SKM-1 treated with dmso at 0.1 percent for 144 hours (cell line): ENCODE data around the gene OXER1.
"Not testable (repeated sequence)": the region's sequence is repeated elsewhere in the genome, so short reads cannot be mapped to it uniquely, and the experiment has no call there.

Experiments
- DNase-seq: peaks from one replicate; lab custom pipeline; 2025; ENCODE audit not compliant: unreplicated experiment; lab: John Stamatoyannopoulos, UW

Gene OXER1

DNA sequence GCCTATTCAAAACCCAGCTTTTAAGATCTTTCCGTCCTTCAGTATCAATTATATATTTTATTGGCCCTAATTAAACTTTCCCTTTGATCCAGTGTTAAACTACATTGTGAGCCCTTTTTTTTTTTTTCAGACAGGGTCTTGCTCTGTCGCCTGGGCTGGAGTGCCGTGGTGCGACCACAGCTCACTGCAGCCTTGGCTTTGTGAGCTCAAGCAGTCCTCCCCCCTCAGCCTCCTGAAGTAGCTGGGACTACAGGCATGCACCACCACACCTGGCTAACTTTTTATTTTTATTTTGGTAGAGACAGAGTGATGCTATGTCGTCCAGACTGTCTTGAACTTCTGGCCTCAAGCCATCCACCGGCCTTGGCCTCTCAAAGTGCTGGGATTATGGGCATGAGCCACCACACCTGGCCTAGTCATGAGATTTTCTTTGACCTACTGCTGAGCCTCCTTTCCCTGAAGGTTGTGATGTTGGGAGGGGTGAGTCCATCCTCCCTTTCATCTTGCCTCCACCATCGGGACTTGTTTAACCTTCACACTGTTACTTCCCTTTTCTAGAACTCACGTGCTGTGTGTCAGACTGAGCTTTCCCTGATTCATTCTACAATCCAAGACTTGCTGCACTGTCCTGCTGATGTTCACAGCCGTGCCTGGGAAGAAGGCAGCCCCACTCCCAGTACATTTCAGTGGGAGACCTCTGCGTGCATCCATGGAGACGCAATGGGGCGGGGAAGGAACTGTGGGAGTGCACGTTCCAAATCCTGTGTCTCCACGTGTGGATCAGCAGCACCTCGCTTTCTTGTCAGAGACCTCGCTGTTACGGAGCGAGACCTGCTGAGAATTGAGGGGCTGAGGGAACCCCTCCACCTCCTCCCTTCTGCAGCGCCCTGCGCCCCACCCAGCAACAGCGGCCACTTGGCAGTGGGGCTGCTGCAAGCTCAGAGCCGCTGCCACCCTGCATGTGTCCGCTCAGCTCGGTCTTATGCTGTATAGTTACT lies 10.8 kb downstream of the OXER1 start:
- peak; percentile 73 for DNase-seq

DNA sequence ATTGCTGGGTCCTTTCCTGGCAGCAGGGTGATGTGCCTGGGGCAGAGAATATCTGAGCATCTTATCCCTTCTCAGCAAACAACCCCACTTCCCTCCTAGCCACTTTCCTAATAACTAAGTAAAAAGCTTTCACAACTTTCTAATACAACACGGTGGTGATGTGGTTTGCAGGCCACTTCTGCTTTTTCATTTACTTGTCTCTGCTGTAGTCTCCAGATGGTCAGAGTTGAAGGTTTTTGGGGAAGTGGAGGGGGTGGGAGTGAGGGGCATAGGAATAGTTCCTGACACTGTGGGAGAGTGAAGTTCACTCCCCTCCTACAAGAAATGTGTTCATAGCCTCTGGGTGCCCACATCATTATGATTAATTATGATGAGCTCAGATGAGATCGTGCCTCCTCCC lies 11.6 kb downstream of the OXER1 start:
- peak; percentile 99 for DNase-seq

DNA sequence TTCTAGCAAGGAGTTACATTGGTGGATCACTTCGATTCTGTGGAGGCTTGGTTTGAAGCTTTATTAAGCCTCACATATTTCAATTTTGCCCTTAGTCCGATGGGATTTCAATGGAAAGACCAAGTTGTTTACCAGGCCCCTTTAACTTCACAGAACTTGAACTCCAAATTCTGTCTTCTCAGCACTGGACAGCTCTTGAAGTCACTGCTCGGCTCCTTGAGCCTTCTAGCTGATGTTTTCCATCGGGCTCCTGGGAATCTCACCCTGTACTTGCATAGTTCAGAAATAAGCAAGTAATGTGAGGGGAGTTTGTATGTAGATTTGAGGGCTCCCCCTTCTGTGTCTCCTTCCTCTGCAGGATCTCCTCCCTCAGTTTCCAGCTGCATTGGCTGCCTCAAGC lies 15.1 kb downstream of the OXER1 start:
- DNase-seq: no peak

DNA sequence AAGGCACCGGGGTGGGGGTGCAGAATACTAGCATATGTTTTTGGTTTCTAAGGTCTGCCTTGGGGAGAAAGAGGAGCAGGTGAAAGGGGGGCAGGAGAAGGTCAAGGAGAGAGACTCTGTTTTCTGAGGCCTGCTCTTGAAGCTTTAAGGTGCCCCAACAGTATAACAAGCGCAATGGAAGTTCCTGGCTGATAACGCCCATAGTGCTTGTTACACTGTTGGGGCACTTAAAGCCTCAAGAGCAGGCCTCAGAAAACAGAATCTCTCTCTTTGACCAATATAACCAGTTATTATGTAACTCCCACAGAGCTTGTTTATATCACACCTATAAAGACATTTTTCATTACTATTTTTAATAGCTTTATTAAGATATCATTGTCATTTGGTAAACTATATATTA lies 16.5 kb downstream of the OXER1 start:
- DNase-seq: no peak

DNA sequence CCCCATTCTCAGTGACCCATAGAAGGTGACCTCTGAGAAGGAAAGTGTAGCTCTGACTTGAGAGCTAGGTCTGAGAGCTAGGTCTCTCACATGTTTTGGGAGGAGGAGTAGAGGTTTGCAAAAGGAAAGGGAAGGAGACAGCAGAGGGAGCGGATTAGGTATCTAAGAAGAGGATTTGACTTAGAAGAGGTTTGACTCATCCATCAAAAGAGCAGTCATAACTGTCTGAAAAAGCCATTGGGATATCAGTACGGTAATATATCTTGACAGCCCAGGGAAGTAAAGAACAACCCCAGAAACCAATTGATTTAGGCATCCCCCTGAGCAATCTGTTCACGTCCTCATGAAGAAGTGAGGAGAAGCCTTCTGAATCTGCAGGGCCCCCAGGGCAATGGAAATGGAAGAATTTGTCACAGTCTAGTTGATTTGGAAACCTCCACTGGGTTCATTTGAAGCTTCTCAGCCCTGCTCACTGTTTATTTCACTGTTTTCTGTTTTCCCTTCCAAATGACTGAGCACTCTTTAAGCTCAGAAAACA lies 19.3 kb downstream of the OXER1 start:
- no peak for DNase-seq

DNA sequence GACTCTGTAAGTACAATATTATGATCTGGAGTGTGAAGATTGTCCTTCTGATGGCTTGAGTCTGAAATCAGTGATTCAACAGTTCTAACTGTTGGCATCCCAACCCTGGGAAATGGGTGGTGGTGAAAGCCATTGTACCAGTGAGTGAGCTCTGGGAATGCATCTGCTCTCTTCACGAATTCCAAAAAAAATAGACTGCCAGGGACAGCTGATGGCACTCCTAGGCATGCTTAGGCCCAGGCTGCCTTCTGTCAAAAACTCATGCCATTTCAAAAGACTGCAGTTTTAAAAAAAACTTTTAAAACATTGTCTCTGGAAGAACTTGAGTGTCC lies 20.3 kb downstream of the OXER1 start:
- no peak for DNase-seq

DNA sequence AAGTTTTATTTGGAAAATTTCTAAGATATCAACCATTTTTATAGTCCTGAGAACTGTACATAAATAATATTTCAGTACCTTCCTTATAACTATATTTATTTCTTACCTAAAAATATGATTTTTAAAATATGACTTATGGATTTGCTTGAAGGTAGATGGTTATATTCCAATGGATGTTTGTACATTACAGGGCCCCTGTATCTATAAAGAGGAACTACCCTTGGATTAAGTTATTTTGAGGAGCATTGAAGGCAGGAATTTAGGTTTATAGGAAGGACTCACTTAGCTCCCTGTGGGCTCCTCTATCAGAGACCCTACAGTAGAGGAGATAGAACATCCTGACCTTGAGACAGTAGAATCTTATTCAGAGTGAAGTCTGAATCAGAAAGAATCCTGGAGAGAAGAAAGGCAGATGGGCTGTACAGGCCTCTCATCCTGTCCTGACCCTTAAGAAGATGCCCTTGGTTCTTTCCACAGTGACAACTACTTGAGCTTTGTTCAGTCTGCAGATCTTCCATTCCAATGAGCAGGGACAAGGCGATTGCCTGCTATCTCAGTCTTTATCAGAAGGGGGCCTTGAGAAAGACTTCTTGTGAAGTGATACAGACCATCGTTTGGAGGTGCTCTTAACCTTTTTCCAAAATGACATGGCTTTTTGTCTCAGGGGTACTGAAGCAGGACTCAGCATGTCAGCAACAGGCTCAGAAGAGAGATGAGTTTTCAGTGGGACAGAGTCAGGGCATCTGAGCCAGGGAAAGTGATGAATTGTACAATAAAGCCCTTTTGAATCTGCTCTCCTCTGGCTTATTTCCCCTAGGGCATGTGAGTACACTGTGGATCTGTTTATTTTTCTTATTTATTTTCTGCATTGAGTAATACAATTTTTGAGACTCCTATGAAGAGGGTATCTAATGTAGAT lies 20.9 kb downstream of the OXER1 start:
- DNase-seq: no peak

DNA sequence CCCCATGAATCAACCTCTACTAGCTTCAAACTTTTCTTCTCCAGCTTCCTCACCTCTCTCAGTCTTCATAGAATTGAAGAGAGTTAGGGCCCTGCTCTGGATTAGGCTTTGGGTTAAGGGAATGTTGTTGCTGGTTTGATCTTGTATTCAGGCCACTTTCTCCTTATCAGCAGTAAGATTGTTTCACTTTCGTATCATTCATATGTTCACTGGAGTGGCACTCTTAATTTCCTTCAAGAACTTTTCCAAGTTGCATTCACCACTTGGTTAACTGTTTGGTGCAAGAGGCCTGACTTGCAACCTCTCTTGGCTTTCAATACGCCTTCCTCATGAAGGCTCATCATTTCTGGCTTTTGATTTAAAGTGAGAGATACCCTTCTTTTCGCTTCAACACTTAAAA lies 22.8 kb downstream of the OXER1 start:
- no peak for DNase-seq

DNA sequence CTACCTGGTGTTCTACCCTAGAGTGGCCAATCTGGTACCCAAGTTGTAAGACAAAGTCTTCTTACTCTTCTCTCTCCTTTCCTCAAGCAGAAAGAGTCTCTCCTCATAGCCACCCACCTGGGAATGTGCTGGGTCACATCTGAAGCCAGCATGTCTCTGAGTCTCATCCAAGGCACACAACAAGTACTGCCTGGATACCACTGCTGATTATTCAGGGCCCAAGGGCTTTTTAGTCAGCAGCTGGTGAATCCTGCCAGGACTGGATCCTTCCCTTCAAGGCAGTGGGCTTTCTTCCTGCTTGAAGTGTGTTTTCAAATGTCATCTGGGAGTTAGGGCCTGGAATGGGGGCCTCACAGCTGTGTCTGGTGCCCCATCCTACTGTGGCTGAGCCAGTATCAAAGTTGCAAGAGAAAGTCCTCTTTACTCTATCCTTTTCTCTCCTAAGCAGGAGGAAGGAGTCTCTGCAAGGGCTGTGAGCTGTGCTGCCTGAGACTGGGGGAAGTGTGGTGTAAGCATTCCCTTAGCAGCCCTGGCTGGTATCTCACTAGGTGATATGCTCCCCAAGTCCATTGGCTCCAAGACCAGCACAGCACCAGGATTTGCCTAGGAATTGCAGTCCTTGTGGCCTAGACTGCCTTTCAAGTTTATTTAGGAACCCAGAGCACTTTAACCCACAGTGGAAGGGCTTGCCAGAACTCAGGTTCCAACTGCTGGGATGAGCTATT lies 27.2 kb downstream of the OXER1 start:
- DNase-seq: no peak

DNA sequence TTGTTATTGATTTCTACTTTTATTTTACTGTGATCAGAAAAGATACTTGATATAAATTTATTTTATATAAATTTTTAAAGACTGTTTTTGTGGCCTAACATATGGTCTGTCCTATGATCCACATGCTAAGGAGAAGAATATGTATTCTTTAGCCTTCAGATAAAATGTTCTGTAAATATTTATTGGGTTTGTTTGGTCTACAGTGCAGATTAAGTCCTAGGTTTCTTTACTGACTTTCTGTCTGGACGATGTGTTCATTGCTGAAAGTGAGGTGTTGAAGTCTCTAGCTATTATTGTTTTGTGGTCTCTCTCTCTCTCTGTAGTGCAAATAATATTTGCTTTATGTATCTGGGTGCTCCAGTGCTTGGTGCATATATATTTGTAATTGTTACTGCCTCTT lies 30.1 kb downstream of the OXER1 start:
- no peak for DNase-seq

DNA sequence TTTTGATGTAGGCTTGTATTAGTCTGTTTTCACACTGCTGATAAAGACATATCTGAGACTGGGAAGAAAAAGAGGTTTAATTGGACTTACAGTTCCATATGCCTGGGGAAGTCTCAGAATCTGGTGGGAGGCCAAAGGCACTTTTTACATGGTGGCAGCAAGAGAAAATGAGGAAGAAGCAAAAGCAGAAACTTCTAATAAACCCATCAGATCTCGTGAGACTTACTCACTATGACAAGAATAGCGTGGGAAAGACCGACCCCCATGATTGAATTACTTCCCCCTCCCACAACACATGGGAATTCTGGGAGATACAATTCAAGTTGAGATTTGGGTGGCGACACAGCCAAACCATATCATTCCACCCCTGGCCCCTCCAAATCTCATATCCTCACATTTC lies 32.6 kb downstream of the OXER1 start:
- DNase-seq: not testable (repeated sequence)

DNA sequence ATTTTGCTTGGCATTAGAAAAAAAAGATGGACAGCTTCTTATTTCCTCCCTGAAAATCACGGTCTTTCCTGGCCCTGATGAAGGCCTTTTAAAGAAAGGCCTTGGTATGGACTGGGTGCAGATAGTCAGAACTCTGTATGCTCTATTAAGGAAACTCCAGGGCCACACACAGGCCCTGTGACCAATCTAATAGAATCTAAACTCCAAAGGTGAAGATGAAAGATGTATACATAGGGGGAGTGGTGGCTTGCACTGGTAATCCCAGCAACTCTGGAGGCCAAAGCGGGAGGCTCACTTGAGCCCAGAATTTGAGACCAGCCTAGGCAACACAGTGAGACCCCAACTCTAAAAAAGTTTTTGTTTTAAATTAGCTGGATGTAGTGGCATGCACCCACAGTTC lies 37.3 kb downstream of the OXER1 start:
- no peak for DNase-seq

DNA sequence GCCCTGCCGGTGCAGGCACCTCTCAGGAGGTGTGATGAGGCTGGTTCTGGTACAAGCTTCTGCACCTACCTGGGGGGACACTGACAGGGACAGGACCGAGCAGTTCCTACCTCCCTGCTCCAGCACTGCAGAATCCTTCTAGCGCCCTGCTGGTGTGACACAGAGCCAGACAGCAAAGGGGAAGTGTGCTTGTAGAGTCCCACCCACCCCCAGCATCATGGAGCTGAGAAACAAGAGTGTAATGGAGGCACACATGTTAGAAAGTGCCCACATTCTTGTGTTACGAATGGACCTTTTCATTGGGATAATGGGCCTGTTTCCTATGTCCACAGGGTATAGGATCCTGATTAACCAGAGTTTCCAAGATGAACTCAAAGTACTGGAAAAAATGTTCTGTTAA lies 38.3 kb downstream of the OXER1 start:
- DNase-seq: peak; percentile 32

DNA sequence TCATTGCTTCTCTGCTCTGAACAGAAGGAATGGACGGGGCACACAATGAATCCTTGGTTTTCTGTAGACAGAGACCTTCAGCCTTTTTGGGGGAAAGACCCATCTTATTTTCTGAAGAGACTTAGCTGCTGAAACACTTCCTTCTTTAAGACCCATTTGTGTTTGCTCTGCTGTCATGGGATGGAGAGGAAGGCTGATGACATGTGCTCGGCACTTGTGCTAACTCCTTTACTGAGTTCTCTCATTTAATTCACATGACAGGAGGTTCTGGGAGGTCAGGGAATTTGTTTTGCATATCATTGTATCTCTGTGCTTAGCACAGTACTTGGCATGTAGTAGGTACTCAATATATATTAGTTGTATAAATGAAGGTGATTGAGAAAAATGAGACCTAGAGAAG lies 39.0 kb downstream of the OXER1 start:
- DNase-seq: no peak

DNA sequence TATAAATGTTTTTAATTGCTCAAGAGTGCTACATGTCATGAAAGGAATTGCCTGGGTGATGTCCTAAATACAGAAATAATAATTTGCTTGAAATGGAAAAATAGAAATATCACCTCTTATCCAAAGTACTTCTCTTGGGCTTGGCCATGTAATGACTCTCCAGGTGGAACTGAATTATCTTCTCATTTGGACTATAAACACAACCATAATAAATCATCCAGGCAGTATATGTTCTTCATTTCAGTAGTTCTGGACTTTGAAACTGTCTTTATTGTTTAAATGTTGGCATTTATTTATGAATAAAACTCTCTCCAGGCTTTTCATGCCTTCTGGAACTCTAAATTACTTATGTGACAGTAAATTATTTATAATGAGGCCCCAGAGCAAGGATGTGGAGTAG lies 40.5 kb downstream of the OXER1 start:
- DNase-seq: no peak

DNA sequence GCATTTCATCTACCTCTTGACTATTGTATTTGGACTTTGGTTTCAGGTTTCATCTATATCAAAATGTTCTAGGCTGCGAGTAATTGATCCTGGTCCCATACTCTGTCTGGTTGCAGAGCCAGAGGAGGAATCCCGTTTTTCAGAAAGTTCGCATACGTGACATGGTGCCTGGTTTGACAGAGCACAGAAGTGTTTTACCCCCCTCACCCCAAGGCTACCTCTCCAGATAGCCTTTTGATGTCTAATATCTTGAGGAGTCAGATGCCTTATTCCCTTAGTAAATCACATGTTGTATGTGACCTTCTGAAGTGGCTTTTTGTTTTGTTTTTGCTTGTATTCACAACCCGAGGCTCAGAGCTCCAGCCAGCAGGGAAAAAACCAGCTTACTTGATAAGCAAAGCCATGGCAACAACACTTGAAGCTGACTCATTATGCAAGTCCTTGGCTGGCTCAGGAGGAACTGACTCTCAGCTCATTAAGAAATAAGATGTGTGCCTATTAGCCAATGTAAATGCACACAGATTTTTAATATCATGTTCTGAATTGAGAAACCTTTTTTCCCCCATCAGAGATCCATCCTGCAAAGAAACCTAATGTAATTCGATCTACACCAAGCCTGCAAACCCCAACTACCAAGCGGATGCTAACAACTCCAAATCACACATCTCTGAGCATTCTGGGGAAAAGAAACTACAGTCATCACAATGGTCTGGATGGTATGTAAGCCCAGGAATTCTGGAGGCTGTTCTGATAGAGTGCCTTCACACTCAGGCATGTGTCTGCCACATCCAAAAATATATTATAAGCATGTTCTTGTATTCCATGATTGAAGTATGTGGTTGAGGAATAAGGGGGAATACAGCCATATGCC lies 41.4 kb downstream of the OXER1 start:
- DNase-seq: peak; percentile 85

DNA sequence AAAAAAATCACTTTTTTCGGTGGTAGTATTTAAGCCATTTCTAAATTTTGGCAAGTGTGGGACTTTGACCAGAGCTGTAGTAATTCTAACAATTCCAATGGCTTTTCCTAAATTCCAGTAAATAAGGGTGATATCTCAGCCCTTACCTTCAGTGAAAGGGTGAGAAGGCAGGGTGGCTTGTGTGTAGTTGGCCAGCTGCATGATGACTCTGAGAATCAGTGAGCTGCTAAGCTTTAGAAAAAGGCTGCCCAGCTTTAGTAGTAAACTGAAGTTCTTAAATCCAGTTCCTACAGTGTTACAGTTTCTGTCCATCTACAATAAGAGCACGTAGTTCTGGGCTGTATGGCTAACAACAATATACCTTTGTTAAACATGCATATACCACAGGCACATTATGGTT lies 42.0 kb downstream of the OXER1 start:
- DNase-seq: no peak

DNA sequence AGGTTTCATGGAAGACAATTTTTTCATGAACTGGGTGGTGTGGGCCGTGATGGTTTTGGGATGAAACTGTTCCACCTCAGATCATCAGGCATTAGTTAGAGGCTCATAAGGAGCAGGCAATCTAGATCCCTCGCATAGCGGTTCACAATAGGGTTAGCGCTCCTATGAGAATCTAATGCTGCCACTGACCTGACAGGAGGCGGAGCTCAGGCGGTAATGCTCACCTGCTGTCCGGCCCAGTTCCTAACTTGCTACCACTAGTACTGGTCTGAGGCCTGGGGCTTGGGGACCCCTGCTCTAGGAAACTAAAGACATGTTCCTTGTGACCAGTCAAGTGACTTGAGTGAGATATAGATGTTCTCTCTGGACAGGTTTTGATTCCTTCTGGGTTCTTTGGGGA lies 49.2 kb downstream of the OXER1 start:
- no peak for DNase-seq

DNA sequence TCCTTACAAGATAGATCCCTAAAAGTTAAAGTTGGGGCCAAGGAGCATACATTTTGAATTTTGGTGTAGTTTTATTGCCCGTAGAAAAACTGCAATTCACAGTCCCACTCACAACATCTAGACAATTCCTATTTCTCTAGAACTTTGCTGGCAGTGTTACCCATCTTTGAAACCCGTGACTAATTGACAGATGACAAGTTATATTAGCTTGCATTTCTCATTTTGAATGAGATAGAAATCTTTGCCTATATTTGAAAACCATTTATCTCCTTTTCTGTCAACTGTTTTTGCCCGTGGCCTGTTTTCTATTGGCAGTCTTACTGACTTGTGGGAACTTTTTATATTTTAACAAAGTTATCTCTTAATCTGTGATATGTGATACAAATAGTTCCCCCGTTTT lies 50.0 kb downstream of the OXER1 start:
- DNase-seq: no peak

DNA sequence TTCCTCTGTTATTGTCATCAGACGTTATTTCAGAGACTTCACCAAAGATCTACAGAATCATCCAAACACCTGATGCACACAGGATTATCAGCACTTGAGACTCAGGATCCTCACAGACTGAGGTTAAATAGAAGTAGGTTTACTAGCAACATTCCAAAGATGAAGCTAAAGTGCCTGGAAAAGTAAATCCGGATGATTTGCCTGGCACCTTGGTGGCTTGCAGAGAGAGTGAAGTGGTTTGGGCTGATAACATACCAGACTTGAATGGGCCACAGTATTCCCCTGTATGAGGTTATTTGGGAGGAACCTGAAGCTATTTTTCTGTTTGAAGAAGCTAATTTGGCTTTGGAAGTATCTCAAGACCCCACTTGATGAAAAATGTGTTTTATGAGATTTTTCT lies 51.0 kb downstream of the OXER1 start:
- DNase-seq: no peak
